HepG2 (cell line): ENCODE measurements around the gene ADGRD1.

Experiments used
- CHD2 ChIP-seq: IDR thresholded peaks from 2 replicates; pipeline ENCODE4 v1.6.1; 2011; ENCODE audit warnings: low read depth, low read length, improper control_type of control experiment
- CREB1 ChIP-seq, 2 experiments: fragments of 450-650 bp in 1 of 2; IDR thresholded peaks; 2 replicates each; pipeline ENCODE4 v1.6.1; 2016 to 2017; ENCODE audit warnings: control low read depth in 1 of 2, mild to moderate bottlenecking in 1 of 2, missing compliant biosample characterization in 1 of 2, missing genetic modification characterization in 1 of 2
- CTCF ChIP-seq: sonication (generic); formaldehyde crosslinking; IDR thresholded peaks from 2 replicates; pipeline ENCODE4 v1.5.0; 2020; ENCODE audit warnings: mild to moderate bottlenecking, missing genetic modification reagents, moderate library complexity
- DR1 ChIP-seq: sonication (generic); formaldehyde crosslinking; IDR thresholded peaks from 2 replicates; pipeline ENCODE4 v1.8.0; 2021; ENCODE audit warnings: mild to moderate bottlenecking, missing genetic modification reagents, inconsistent platforms
- EZH2 ChIP-seq: conservative IDR thresholded peaks from 2 replicates; pipeline ENCODE4 v1.6.1; 2012; ENCODE audit warnings: mild to moderate bottlenecking, low read depth, low read length, moderate library complexity
- MAFF ChIP-seq: IDR thresholded peaks from 2 replicates; pipeline ENCODE4 v1.6.1; 2011; ENCODE audit warnings: low read depth, low read length, improper control_type of control experiment
- TAF1 ChIP-seq: sonication (generic); formaldehyde crosslinking; IDR thresholded peaks from 2 replicates; pipeline ENCODE4 v1.4.0; 2020; ENCODE audit warnings: missing genetic modification reagents
- ZNF678 ChIP-seq: sonication (generic); formaldehyde crosslinking; IDR thresholded peaks from 2 replicates; pipeline ENCODE4 v1.4.0; 2020; ENCODE audit warnings: mild to moderate bottlenecking, missing genetic modification reagents

GRCh38 chr12:131041968-131042833, 88.5 kb downstream of the ADGRD1 start:
- TF ChIP-seq ZNF678 (CRISPR knock-in tag) (no peak), CREB1 (IDR thresholded peaks at IDR 0.05) (no peak), CREB1 (CRISPR knock-in tag; IDR thresholded peaks at IDR 0.05) (no peak), CTCF (CRISPR knock-in tag) (no peak), TAF1 (CRISPR knock-in tag) (no peak), DR1 (CRISPR knock-in tag) (no peak), EZH2 (no peak), MAFF (no peak), CHD2 (no peak)
